Panc1 (cell line): Measurements from ENCODE around the gene LDHD. TPM values are rescaled to one million over a fixed set of nuclear protein-coding genes. Genes with fewer than 3 reads are reported as not detected.

Source experiments
- ATAC-seq: fragments of 200-7000 bp; cut with Tn5 transposase; 2 replicates; pipeline ENCODE4 v1.9.1; 2020; ENCODE audit warnings: mild to moderate bottlenecking, moderate library complexity
- BruUV-seq: library from RNA; stranded (reverse); fragments of 400-500 nt; replicated peaks from 2 replicates; lab custom pipeline; 2021; lab: Mats Ljungman, UMichigan
- CTCF ChIA-PET: fragments of 300-600 bp; sonication (Branson Sonifier 250); formaldehyde crosslinking; loops from one replicate; lab custom pipeline; 2022; ENCODE audit warnings: antibody characterized with exemption; lab: Charles Lee
- POLR2A ChIA-PET: fragments of 300-600 bp; sonication (Branson Sonifier 250); formaldehyde crosslinking; loops from one replicate; lab custom pipeline; 2022; ENCODE audit warnings: antibody characterized with exemption; lab: Charles Lee
- DNase-seq: peaks from one replicate; pipeline ENCODE4 v3.0.0-alpha.2; 2010; ENCODE audit warnings: low read depth, low spot score
- H3K27ac ChIP-seq: 2 replicates; pipeline ENCODE4 v1.5.1; 2011; ENCODE audit warnings: mild to moderate bottlenecking, low read length, inconsistent platforms
- H3K27me3 ChIP-seq: fragments of 200-500 bp; sonication (Bioruptor generic); 2 replicates; pipeline ENCODE4 v1.6.0; 2014; ENCODE audit warnings: low read length, inconsistent platforms; ENCODE audit not compliant: control insufficient read depth, insufficient read depth
- H3K36me3 ChIP-seq: fragments of 200-500 bp; sonication (Bioruptor generic); 2 replicates; pipeline ENCODE4 v1.5.1; 2014; ENCODE audit warnings: inconsistent platforms, mild to moderate bottlenecking, low read length, moderate library complexity; ENCODE audit not compliant: control insufficient read depth, insufficient read depth
- H3K4me1 ChIP-seq: 2 replicates; pipeline ENCODE4 v1.5.1; 2011; ENCODE audit warnings: inconsistent platforms, mild to moderate bottlenecking, low read length, moderate library complexity; ENCODE audit not compliant: control insufficient read depth, insufficient read depth
- H3K4me3 ChIP-seq, 2 experiments: 2 replicates each; pipeline ENCODE4 v1.5.1; 2011 to 2012; ENCODE audit warnings: low read depth in 2 of 2, low read length in 2 of 2, mild to moderate bottlenecking in 2 of 2, inconsistent platforms in 1 of 2, moderate library complexity in 1 of 2
- H3K9me3 ChIP-seq: fragments of 200-500 bp; sonication (Bioruptor generic); 2 replicates; pipeline ENCODE4 v1.5.1; 2014; ENCODE audit warnings: low read depth, mild to moderate bottlenecking, inconsistent platforms, low read length, moderate library complexity; ENCODE audit not compliant: control insufficient read depth, insufficient read depth
- POLR2AphosphoS5 ChIP-seq: IDR thresholded peaks from 2 replicates; pipeline ENCODE4 v1.6.1; 2012; ENCODE audit warnings: mild to moderate bottlenecking, low read depth, low read length, moderate library complexity
- SIN3A ChIP-seq: IDR thresholded peaks from 2 replicates; pipeline ENCODE4 v1.6.1; 2012; ENCODE audit warnings: low read depth, mild to moderate bottlenecking, low read length, moderate library complexity, borderline replicate concordance; ENCODE audit not compliant: insufficient read depth
- TCF7L2 ChIP-seq: IDR thresholded peaks from 2 replicates; pipeline ENCODE4 v1.6.1; 2011; ENCODE audit warnings: mild to moderate bottlenecking, low read depth, low read length, inconsistent platforms
- in situ Hi-C: cut with HindIII; loops from 2 replicates; pipeline ENCODE4 v1.10.0; 2016; ENCODE audit warnings: low sequenced_read_pairs, low pct_unique_long_range_greater_than_20kb
- intact Hi-C: fragments of 100-400 bp; cut with micrococcal nuclease; formaldehyde crosslinking; loops from one replicate; pipeline ENCODE4 v1.10.0; 2022; ENCODE audit not compliant: unreplicated experiment
- total RNA-seq: library from RNA; stranded (reverse); gene quantifications from one replicate; pipeline ENCODE4 v1.2.1, GENCODE V29; 2021; ENCODE audit not compliant: unreplicated experiment
- TF ChIP-seq, protein P1 (sequence below): fragments of 450-650 bp; IDR thresholded peaks from 2 replicates; pipeline ENCODE4 v1.5.1; 2017; ENCODE audit warnings: mild to moderate bottlenecking
- TF ChIP-seq, protein P2 (sequence below), 2 experiments: IDR thresholded peaks; 2 replicates each; pipeline ENCODE4 v1.6.1; 2011 to 2012; ENCODE audit warnings: low read depth in 2 of 2, control low read depth in 1 of 2, low read length in 1 of 2, mild to moderate bottlenecking in 1 of 2, moderate library complexity in 1 of 2; ENCODE audit not compliant: insufficient read depth in 1 of 2

Gene LDHD
- total RNA-seq, 1 experiment from 2014 or later = 3.1 TPM

DNA sequence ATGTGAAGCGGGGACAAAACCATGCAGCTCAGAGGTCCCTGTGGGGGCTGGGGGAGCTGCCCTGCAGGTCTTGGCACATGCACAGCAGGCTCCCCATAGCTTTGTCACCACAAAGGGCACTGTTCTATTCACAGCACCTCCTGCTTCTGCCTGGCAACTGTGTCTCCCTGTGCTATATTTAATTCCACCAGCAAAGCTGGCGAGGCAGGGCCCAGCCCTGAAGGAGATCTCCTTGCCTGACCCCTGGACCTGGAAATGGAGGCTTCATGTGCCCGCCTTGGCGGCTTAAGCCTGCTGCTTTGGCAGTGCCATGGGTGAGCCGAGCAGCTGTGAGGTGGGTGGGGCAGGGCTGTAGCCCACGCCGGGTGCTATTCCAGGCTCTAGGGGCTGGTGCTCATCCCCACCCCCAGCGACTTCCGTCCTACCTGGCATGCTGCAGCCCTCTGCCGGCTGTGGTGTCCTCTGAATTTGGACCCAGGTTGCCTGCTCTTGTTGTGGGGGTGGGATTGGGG lies 6.8 kb downstream of the LDHD start:
- CTCF ChIA-PET = interaction anchor here (0.6 to 3.0 kb wide), 2 partner anchors 112 to 156 kb away, joined by 3 to 25 read pairs; partner anchors contain the start of gene ZNRF1
- Histone ChIP-seq H3K36me3 (no peaks in the 10 kb centered on the region), H3K27me3 (no peaks in the 10 kb centered on the region), H3K4me3 (no peak overlapping the region), H3K4me1 (peaks cover 54% of the 10 kb centered on the region), H3K9me3 (no peaks in the 10 kb centered on the region), H3K27ac (peak overlapping the region; percentile 86)
- BruUV-seq = no TSS peak
- in situ Hi-C loops (no loop called here), intact Hi-C loops (loop anchor here (2.0 to 10.0 kb wide), 2 partner anchors 111 to 295 kb away; partner anchors contain the start of gene ZNRF1)
- ATAC-seq (peak; percentile 13; the same call in 1 of the 2 replicates), DNase-seq (no peak)
- TF ChIP-seq, protein P1, sequence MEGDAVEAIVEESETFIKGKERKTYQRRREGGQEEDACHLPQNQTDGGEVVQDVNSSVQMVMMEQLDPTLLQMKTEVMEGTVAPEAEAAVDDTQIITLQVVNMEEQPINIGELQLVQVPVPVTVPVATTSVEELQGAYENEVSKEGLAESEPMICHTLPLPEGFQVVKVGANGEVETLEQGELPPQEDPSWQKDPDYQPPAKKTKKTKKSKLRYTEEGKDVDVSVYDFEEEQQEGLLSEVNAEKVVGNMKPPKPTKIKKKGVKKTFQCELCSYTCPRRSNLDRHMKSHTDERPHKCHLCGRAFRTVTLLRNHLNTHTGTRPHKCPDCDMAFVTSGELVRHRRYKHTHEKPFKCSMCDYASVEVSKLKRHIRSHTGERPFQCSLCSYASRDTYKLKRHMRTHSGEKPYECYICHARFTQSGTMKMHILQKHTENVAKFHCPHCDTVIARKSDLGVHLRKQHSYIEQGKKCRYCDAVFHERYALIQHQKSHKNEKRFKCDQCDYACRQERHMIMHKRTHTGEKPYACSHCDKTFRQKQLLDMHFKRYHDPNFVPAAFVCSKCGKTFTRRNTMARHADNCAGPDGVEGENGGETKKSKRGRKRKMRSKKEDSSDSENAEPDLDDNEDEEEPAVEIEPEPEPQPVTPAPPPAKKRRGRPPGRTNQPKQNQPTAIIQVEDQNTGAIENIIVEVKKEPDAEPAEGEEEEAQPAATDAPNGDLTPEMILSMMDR = no peak
- TF ChIP-seq, protein P2, sequence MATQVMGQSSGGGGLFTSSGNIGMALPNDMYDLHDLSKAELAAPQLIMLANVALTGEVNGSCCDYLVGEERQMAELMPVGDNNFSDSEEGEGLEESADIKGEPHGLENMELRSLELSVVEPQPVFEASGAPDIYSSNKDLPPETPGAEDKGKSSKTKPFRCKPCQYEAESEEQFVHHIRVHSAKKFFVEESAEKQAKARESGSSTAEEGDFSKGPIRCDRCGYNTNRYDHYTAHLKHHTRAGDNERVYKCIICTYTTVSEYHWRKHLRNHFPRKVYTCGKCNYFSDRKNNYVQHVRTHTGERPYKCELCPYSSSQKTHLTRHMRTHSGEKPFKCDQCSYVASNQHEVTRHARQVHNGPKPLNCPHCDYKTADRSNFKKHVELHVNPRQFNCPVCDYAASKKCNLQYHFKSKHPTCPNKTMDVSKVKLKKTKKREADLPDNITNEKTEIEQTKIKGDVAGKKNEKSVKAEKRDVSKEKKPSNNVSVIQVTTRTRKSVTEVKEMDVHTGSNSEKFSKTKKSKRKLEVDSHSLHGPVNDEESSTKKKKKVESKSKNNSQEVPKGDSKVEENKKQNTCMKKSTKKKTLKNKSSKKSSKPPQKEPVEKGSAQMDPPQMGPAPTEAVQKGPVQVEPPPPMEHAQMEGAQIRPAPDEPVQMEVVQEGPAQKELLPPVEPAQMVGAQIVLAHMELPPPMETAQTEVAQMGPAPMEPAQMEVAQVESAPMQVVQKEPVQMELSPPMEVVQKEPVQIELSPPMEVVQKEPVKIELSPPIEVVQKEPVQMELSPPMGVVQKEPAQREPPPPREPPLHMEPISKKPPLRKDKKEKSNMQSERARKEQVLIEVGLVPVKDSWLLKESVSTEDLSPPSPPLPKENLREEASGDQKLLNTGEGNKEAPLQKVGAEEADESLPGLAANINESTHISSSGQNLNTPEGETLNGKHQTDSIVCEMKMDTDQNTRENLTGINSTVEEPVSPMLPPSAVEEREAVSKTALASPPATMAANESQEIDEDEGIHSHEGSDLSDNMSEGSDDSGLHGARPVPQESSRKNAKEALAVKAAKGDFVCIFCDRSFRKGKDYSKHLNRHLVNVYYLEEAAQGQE (IDR thresholded peaks at IDR 0.05; ENCODE audit: insufficient read depth in 1 of 2, low read depth in 2 of 2, low read length in 1 of 2) = no peak
- TF ChIP-seq SIN3A (no peak), TCF7L2 (no peak), POLR2AphosphoS5 (no peak; the same call in 1 of the 2 replicates)
- POLR2A ChIA-PET = interaction anchor here (0.6 kb wide), 1 partner anchor 395 kb away, joined by 12 read pairs; no protein-coding TSS in a partner anchor

DNA sequence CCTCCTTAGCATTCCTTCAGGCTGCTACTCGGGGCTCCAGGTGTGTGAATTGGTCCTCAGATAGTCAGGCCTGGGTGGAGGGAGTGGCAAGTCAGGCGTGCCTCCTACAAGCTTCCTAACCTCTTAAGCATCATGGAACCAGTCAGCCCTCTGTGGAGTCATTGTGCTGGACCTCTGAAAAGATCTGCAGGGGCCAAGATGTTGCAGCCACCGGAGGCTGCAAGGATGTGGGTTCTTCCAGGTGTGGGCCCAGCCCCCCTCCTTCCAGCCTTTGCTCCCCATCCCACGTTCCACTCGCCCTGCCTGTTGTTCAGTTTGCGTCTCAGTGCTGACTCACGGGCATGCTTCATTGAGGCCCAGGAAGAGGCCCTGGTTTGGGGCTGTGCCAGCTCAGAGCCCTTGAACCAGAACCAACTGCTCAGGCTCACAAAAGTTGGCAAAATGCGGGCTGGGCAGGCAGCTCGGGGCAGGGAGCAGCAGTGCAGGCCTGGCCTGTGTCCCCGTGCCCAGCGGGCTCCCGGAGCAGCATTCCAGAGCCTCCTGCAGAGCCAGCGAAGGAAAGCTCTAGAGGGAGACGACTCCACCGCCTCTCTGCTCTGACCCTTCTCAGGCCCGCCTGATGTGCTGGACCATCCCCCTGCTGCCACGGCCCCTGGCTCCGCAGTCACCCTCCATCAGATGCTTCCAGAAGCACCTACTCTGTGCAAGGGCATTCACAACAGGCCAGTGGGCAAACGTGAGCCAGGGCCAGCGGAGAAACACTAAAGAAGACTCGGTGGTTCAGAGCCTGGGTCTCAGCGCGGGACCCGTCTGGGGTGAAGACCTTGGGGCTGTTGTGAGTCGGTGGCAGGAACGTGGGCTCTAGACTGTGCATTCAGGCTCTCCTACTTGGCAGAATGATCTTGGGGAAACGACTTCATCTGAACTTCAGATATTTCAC lies 7.5 kb downstream of the LDHD start:
- Histone ChIP-seq H3K4me1 (peaks cover 54% of the 10 kb centered on the region), H3K36me3 (no peaks in the 10 kb centered on the region), H3K4me3 (peak overlapping the region in 1 of 2 experiments; percentile 15; a peak in 1 of 4 replicates), H3K27me3 (no peaks in the 10 kb centered on the region), H3K9me3 (no peaks in the 10 kb centered on the region), H3K27ac (peak overlapping the region; percentile 86)
- no peak for DNase-seq
- peak; percentile 70 for ATAC-seq
- ChIA-PET POLR2A (interaction anchor here (0.6 to 0.7 kb wide), 3 partner anchors 67 to 394 kb away, joined by 3 to 12 read pairs (median 11); no protein-coding TSS in a partner anchor), CTCF (interaction anchor here (3.0 kb wide), 1 partner anchor 111 kb away, joined by 25 read pairs; the partner anchor contains the start of gene ZNRF1)
- in situ Hi-C loops = no loop called here
- TF ChIP-seq TCF7L2 (no peak), SIN3A (0 out of 2 replicates have a peak, but pooled peaks have one; percentile 48), POLR2AphosphoS5 (peak; percentile 48; the same call in 1 of the 2 replicates)
- intact Hi-C loops = no loop called here
- BruUV-seq = no TSS peak
